OCI-LY3 (cell line): ENCODE results near the gene B4GALT3.

ENCODE experiments used
- CTCF ChIP-seq: fragments of 200-600, 300-600 bp; sonication (generic); IDR thresholded peaks from 2 replicates; pipeline ENCODE4 v1.5.1; 2014; ENCODE audit warnings: antibody characterized with exemption, low read length, low read depth
- EZH2phosphoT487 ChIP-seq: fragments of 200-600 bp; shearing (Covaris generic); IDR thresholded peaks from 2 replicates; pipeline ENCODE4 v1.6.1; 2018; ENCODE audit warnings: antibody characterized with exemption, mixed run types, low read depth

- TF ChIP-seq CTCF = no peak
- TF ChIP-seq EZH2phosphoT487 = no peak
Observed at GRCh38 chr1:161190962-161191521, 13.7 kb upstream of the B4GALT3 start.
